ENCODE measurements around the gene ITGB5. TPM values are rescaled to one million over a fixed set of nuclear protein-coding genes. Genes with fewer than 3 reads are reported as not detected.
A peak's percentile ranks its signal among the peaks of the same experiment; 100 is the strongest.

ITGB5 gene
- total and polyA plus RNA-seq, 4 donors: 16.9 to 66.6 (median 48.0) TPM

DNA sequence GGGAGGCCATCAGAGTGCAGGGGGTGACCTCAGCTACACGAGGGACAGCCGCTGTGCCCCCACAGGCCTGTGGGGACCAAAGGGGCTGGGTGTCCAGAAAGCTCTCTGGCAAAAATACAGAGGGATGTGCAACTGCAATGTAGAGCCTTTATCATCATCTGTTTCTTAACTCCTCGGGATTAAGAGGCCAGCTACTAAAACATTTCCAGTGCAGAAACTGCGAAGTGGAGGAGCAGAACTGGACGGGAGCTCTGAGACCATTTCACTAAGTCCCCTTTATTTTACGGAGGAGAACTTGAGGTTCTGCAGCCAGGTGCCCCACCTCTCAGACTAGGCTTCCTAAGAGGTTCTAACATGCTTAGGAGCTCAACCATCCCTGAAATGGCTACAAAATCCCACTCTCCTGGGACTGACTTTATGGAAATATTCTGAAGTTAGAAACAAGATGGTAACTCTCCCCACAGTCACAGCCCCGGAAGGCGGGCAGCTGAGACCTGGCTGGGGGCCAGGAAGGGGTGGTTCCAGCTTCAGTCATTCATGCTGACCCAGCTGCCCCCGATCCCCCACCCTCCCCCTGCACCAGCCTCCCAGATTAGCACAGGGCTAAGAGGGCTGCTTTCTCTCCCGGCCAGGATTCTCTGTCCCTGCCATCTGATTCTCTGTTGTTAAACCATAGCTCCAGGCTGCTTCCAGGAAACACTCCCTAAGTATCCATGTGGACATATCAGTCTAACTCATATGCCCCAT, 116.7 kb downstream of the ITGB5 start:
- Histone ChIP-seq H3K9ac (ENCODE audit: low read depth in 1 of 2, low read length in 2 of 2) (no peak overlapping the region), H3K4me3 (ENCODE audit: low read depth in 1 of 3, low read length in 3 of 3) (no peak overlapping the region), H3K36me3 (ENCODE audit: control insufficient read depth in 4 of 4, insufficient read depth in 3 of 4, low read depth in 1 of 4, low read length in 3 of 4) (peaks cover 6 to 37% (median 23%) of the 10 kb centered on the region in 4 donors), H3K9me3 (ENCODE audit: control insufficient read depth in 4 of 4, low read length in 3 of 4) (no peaks in the 10 kb centered on the region), H3K27me3 (ENCODE audit: control insufficient read depth in 4 of 4, insufficient read depth in 4 of 4, low read length in 3 of 4) (no peaks in the 10 kb centered on the region), H3K4me1 (ENCODE audit: control insufficient read depth in 4 of 4, insufficient read depth in 4 of 4, low read length in 3 of 4) (peaks cover 0 to 10% (median 5%) of the 10 kb centered on the region in 4 donors), H3K27ac (ENCODE audit: low read depth in 1 of 2, low read length in 2 of 2) (no peak overlapping the region)
- 82% methylated on average over 10 of the region's 10 CpGs for WGBS
- no peak for DNase-seq (ENCODE audit: low spot score)
- TF ChIP-seq EGR1 (IDR thresholded peaks at IDR 0.05; ENCODE audit: low read depth in 2 of 2) (no peak), FOXA2 (IDR thresholded peaks at IDR 0.05) (no peak), JUND (IDR thresholded peaks at IDR 0.05) (no peak), HNF4G (IDR thresholded peaks at IDR 0.05) (no peak), SP1 (IDR thresholded peaks at IDR 0.05) (no peak), YY1 (IDR thresholded peaks at IDR 0.05) (no peak)
- TF ChIP-seq, protein P1, sequence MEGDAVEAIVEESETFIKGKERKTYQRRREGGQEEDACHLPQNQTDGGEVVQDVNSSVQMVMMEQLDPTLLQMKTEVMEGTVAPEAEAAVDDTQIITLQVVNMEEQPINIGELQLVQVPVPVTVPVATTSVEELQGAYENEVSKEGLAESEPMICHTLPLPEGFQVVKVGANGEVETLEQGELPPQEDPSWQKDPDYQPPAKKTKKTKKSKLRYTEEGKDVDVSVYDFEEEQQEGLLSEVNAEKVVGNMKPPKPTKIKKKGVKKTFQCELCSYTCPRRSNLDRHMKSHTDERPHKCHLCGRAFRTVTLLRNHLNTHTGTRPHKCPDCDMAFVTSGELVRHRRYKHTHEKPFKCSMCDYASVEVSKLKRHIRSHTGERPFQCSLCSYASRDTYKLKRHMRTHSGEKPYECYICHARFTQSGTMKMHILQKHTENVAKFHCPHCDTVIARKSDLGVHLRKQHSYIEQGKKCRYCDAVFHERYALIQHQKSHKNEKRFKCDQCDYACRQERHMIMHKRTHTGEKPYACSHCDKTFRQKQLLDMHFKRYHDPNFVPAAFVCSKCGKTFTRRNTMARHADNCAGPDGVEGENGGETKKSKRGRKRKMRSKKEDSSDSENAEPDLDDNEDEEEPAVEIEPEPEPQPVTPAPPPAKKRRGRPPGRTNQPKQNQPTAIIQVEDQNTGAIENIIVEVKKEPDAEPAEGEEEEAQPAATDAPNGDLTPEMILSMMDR (IDR thresholded peaks at IDR 0.05; ENCODE audit: low read depth, low read length, missing input control): no peak

DNA sequence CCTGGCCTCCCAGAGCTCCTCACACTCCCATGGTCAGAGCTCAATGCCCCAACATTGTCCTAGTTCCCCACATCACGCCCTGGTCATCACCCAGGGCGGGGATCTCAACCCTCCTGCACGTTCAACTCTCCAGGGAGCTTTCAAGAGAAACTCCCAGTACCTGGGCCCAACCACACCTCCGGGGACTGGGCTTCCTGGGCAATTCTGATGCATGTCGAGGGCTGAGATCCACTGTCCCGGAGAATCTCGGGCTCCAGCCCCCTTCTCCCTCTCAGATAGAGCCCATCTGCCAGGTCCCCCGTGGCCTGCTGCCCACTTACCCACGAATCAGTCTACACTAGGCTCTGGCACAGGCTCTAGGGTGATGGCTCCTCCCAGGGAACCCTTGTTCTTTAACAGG, 117.7 kb downstream of the ITGB5 start:
- H3K4me3 ChIP-seq (ENCODE audit: low read depth in 1 of 3, low read length in 3 of 3): no peak overlapping the region
- peaks cover 0 to 10% (median 5%) of the 10 kb centered on the region in 4 donors for H3K4me1 ChIP-seq (ENCODE audit: control insufficient read depth in 4 of 4, insufficient read depth in 4 of 4, low read length in 3 of 4)
- H3K36me3 ChIP-seq (ENCODE audit: control insufficient read depth in 4 of 4, insufficient read depth in 3 of 4, low read depth in 1 of 4, low read length in 3 of 4): peaks cover 8 to 46% (median 28%) of the 10 kb centered on the region in 4 donors
- no peak for DNase-seq (ENCODE audit: low spot score)
- no peak overlapping the region for H3K27ac ChIP-seq (ENCODE audit: low read depth in 1 of 2, low read length in 2 of 2)
- H3K9me3 ChIP-seq (ENCODE audit: control insufficient read depth in 4 of 4, low read length in 3 of 4): no peaks in the 10 kb centered on the region
- WGBS: 91% methylated on average over 9 of the region's 9 CpGs
- no peaks in the 10 kb centered on the region for H3K27me3 ChIP-seq (ENCODE audit: control insufficient read depth in 4 of 4, insufficient read depth in 4 of 4, low read length in 3 of 4)
- H3K9ac ChIP-seq (ENCODE audit: low read depth in 1 of 2, low read length in 2 of 2): no peak overlapping the region
- TF ChIP-seq, protein P2, sequence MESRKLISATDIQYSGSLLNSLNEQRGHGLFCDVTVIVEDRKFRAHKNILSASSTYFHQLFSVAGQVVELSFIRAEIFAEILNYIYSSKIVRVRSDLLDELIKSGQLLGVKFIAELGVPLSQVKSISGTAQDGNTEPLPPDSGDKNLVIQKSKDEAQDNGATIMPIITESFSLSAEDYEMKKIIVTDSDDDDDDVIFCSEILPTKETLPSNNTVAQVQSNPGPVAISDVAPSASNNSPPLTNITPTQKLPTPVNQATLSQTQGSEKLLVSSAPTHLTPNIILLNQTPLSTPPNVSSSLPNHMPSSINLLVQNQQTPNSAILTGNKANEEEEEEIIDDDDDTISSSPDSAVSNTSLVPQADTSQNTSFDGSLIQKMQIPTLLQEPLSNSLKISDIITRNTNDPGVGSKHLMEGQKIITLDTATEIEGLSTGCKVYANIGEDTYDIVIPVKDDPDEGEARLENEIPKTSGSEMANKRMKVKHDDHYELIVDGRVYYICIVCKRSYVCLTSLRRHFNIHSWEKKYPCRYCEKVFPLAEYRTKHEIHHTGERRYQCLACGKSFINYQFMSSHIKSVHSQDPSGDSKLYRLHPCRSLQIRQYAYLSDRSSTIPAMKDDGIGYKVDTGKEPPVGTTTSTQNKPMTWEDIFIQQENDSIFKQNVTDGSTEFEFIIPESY (IDR thresholded peaks at IDR 0.05): no peak

DNA sequence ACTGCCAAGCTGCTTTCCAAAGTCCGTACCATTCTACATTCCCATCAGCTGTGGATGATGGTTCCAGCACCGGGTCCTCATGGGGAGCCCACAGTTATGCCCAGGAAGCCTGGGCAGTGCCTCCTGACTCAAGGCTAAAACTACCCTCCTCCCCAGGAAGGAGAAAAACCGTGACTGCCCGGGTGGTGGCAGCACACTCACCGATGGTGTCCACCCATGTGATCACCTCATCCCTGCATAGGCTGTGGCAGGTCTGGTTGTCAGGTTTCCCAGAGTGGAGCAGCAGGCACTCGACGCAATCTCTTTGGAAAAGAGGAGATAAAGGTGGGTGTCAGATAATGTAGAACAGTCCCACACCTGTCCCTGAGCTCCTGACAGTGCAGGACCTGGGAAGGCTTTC, 118.4 kb downstream of the ITGB5 start:
- H3K27me3 ChIP-seq (ENCODE audit: control insufficient read depth in 4 of 4, insufficient read depth in 4 of 4, low read length in 3 of 4): no peaks in the 10 kb centered on the region
- no peak overlapping the region for H3K4me3 ChIP-seq (ENCODE audit: low read depth in 1 of 3, low read length in 3 of 3)
- H3K36me3 ChIP-seq (ENCODE audit: control insufficient read depth in 4 of 4, insufficient read depth in 3 of 4, low read depth in 1 of 4, low read length in 3 of 4): peaks cover 8 to 51% (median 31%) of the 10 kb centered on the region in 4 donors
- H3K9ac ChIP-seq (ENCODE audit: low read depth in 1 of 2, low read length in 2 of 2): no peak overlapping the region
- no peaks in the 10 kb centered on the region for H3K9me3 ChIP-seq (ENCODE audit: control insufficient read depth in 4 of 4, low read length in 3 of 4)
- 75% methylated on average over 7 of the region's 7 CpGs for WGBS
- TF ChIP-seq HNF4G (IDR thresholded peaks at IDR 0.05): no peak
- TF ChIP-seq, protein P1 (IDR thresholded peaks at IDR 0.05; ENCODE audit: low read depth, low read length, missing input control): no peak
- peak; percentile 33 to 59 for TF ChIP-seq RAD21 (IDR thresholded peaks at IDR 0.05)
- no peak for DNase-seq (ENCODE audit: low spot score)
- no peak overlapping the region for H3K27ac ChIP-seq (ENCODE audit: low read depth in 1 of 2, low read length in 2 of 2)
- H3K4me1 ChIP-seq (ENCODE audit: control insufficient read depth in 4 of 4, insufficient read depth in 4 of 4, low read length in 3 of 4): peaks cover 0 to 10% (median 3%) of the 10 kb centered on the region in 4 donors

All from liver (tissue), 9 donors.